ENCODE data around the gene AIP.

Gene AIP

GRCh38 chr11:67538306-67538705 is 55.5 kb downstream of the AIP start:
- no peaks in the 10 kb centered on the region for H3K36me3 ChIP-seq (replicated peaks; ENCODE audit: low read depth, low read length)
- H3K27ac ChIP-seq (ENCODE audit: low read length): no peak overlapping the region
- no peaks in the 10 kb centered on the region for H3K79me2 ChIP-seq (ENCODE audit: low read length)
- H3K9me3 ChIP-seq (ENCODE audit: insufficient read depth, low read length): peaks cover 16% of the 10 kb centered on the region
- TF ChIP-seq CTCF (IDR thresholded peaks at IDR 0.05; ENCODE audit: low read depth, low read length) (no peak), EZH2phosphoT487 (IDR thresholded peaks at IDR 0.05; ENCODE audit: low read depth) (no peak)
- no peaks in the 10 kb centered on the region for H3K4me1 ChIP-seq (ENCODE audit: low read length)
- no peak overlapping the region for H3K4me2 ChIP-seq (ENCODE audit: low read length)
- H3K4me3 ChIP-seq (ENCODE audit: low read length): no peak overlapping the region
- no peaks in the 10 kb centered on the region for H4K20me1 ChIP-seq (ENCODE audit: insufficient read depth, low read length)
- H2AFZ ChIP-seq (ENCODE audit: low read depth, low read length): no peak overlapping the region
- H3K27me3 ChIP-seq (ENCODE audit: low read depth, low read length): no peaks in the 10 kb centered on the region
- H3K9ac ChIP-seq (ENCODE audit: low read length): no peak overlapping the region

GRCh38 chr11:67538823-67539505 is 56.1 kb downstream of the AIP start:
- no peak overlapping the region for H3K4me3 ChIP-seq (ENCODE audit: low read length)
- H3K4me1 ChIP-seq (ENCODE audit: low read length): no peaks in the 10 kb centered on the region
- TF ChIP-seq EZH2phosphoT487 (IDR thresholded peaks at IDR 0.05; ENCODE audit: low read depth) (no peak), CTCF (IDR thresholded peaks at IDR 0.05; ENCODE audit: low read depth, low read length) (no peak)
- H3K79me2 ChIP-seq (ENCODE audit: low read length): no peaks in the 10 kb centered on the region
- H3K9me3 ChIP-seq (ENCODE audit: insufficient read depth, low read length): peaks cover 10% of the 10 kb centered on the region
- no peak overlapping the region for H3K4me2 ChIP-seq (ENCODE audit: low read length)
- no peak overlapping the region for H2AFZ ChIP-seq (ENCODE audit: low read depth, low read length)
- no peaks in the 10 kb centered on the region for H3K36me3 ChIP-seq (replicated peaks; ENCODE audit: low read depth, low read length)
- H4K20me1 ChIP-seq (ENCODE audit: insufficient read depth, low read length): no peaks in the 10 kb centered on the region
- H3K27ac ChIP-seq (ENCODE audit: low read length): no peak overlapping the region
- H3K27me3 ChIP-seq (ENCODE audit: low read depth, low read length): no peaks in the 10 kb centered on the region
- no peak overlapping the region for H3K9ac ChIP-seq (ENCODE audit: low read length)

GRCh38 chr11:67539550-67539949 is 56.7 kb downstream of the AIP start:
- Histone ChIP-seq H3K4me3 (ENCODE audit: low read length) (no peak overlapping the region), H3K27me3 (ENCODE audit: low read depth, low read length) (no peaks in the 10 kb centered on the region), H3K9me3 (ENCODE audit: insufficient read depth, low read length) (peaks cover 4% of the 10 kb centered on the region), H3K27ac (ENCODE audit: low read length) (no peak overlapping the region), H3K4me2 (ENCODE audit: low read length) (no peak overlapping the region), H3K79me2 (ENCODE audit: low read length) (no peaks in the 10 kb centered on the region), H3K36me3 (replicated peaks; ENCODE audit: low read depth, low read length) (no peaks in the 10 kb centered on the region), H2AFZ (ENCODE audit: low read depth, low read length) (no peak overlapping the region), H3K4me1 (ENCODE audit: low read length) (no peaks in the 10 kb centered on the region), H3K9ac (ENCODE audit: low read length) (no peak overlapping the region), H4K20me1 (ENCODE audit: insufficient read depth, low read length) (no peaks in the 10 kb centered on the region)
- TF ChIP-seq CTCF (IDR thresholded peaks at IDR 0.05; ENCODE audit: low read depth, low read length): no peak
- TF ChIP-seq EZH2phosphoT487 (IDR thresholded peaks at IDR 0.05; ENCODE audit: low read depth): no peak
